ENCODE data around the gene MARCHF4.

The MARCHF4 gene

GRCh38 chr2:216352653-216353270 lies 19.5 kb downstream of the MARCHF4 start:
- Histone ChIP-seq H3K4me2 (no peak overlapping the region), H3K9ac (no peak overlapping the region)
- no peak for TF ChIP-seq CTCF (conservative IDR thresholded peaks at IDR 0.05; ENCODE audit: low read depth, low read length)

GRCh38 chr2:216351172-216351925 lies 20.9 kb downstream of the MARCHF4 start:
- Histone ChIP-seq H3K27me3 (ENCODE audit: insufficient read depth, low read depth) (no peaks in the 10 kb centered on the region), H2AFZ (ENCODE audit: low read depth) (no peak overlapping the region), H4K20me1 (ENCODE audit: insufficient read depth) (no peaks in the 10 kb centered on the region), H3K4me3 (IDR thresholded peaks at IDR 0.05; ENCODE audit: insufficient read depth, low read depth, low read length) (no peak overlapping the region), H3K79me2 (ENCODE audit: insufficient read depth, low read depth) (no peaks in the 10 kb centered on the region), H3K4me1 (ENCODE audit: low read depth, poor library complexity, severe bottlenecking) (no peaks in the 10 kb centered on the region), H3K27ac (no peak overlapping the region), H3K4me2 (no peak overlapping the region), H3K9ac (no peak overlapping the region), H3K36me3 (ENCODE audit: insufficient read depth) (no peaks in the 10 kb centered on the region)
- TF ChIP-seq CTCF (conservative IDR thresholded peaks at IDR 0.05; ENCODE audit: low read depth, low read length), result no peak

More at GRCh38 chr2:216352653-216353270, 19.5 kb downstream of the MARCHF4 start:
- Histone ChIP-seq H3K27me3 (ENCODE audit: insufficient read depth, low read depth) (no peaks in the 10 kb centered on the region), H4K20me1 (ENCODE audit: insufficient read depth) (no peaks in the 10 kb centered on the region), H3K4me1 (ENCODE audit: low read depth, poor library complexity, severe bottlenecking) (no peaks in the 10 kb centered on the region), H3K36me3 (ENCODE audit: insufficient read depth) (no peaks in the 10 kb centered on the region), H2AFZ (ENCODE audit: low read depth) (no peak overlapping the region), H3K27ac (no peak overlapping the region), H3K79me2 (ENCODE audit: insufficient read depth, low read depth) (no peaks in the 10 kb centered on the region), H3K4me3 (IDR thresholded peaks at IDR 0.05; ENCODE audit: insufficient read depth, low read depth, low read length) (no peak overlapping the region)

GRCh38 chr2:216350214-216350791 lies 22.0 kb downstream of the MARCHF4 start:
- Histone ChIP-seq H3K9ac (no peak overlapping the region), H3K4me3 (IDR thresholded peaks at IDR 0.05; ENCODE audit: insufficient read depth, low read depth, low read length) (no peak overlapping the region), H3K27ac (no peak overlapping the region), H2AFZ (ENCODE audit: low read depth) (no peak overlapping the region), H3K4me2 (no peak overlapping the region), H4K20me1 (ENCODE audit: insufficient read depth) (no peaks in the 10 kb centered on the region), H3K4me1 (ENCODE audit: low read depth, poor library complexity, severe bottlenecking) (no peaks in the 10 kb centered on the region), H3K36me3 (ENCODE audit: insufficient read depth) (no peaks in the 10 kb centered on the region), H3K79me2 (ENCODE audit: insufficient read depth, low read depth) (no peaks in the 10 kb centered on the region), H3K27me3 (ENCODE audit: insufficient read depth, low read depth) (no peaks in the 10 kb centered on the region)
- no peak for TF ChIP-seq CTCF (conservative IDR thresholded peaks at IDR 0.05; ENCODE audit: low read depth, low read length)

- no peaks in the 10 kb centered on the region for H3K36me3 ChIP-seq (ENCODE audit: insufficient read depth)
- no peaks in the 10 kb centered on the region for H3K4me1 ChIP-seq (ENCODE audit: low read depth, poor library complexity, severe bottlenecking)
- no peak overlapping the region for H3K27ac ChIP-seq
- H4K20me1 ChIP-seq (ENCODE audit: insufficient read depth), result no peaks in the 10 kb centered on the region
- H3K4me2 ChIP-seq, result no peak overlapping the region
- H3K4me3 ChIP-seq (IDR thresholded peaks at IDR 0.05; ENCODE audit: insufficient read depth, low read depth, low read length), result no peak overlapping the region
- no peak for TF ChIP-seq CTCF (conservative IDR thresholded peaks at IDR 0.05; ENCODE audit: low read depth, low read length)
- H3K9ac ChIP-seq, result no peak overlapping the region
- no peaks in the 10 kb centered on the region for H3K79me2 ChIP-seq (ENCODE audit: insufficient read depth, low read depth)
- H2AFZ ChIP-seq (ENCODE audit: low read depth), result no peak overlapping the region
- H3K27me3 ChIP-seq (ENCODE audit: insufficient read depth, low read depth), result no peaks in the 10 kb centered on the region
Observed at GRCh38 chr2:216349366-216349765, 22.9 kb downstream of the MARCHF4 start.
